Iris pigment epithelial cell (primary cell): ENCODE results near the gene CYTH3.
"Not testable (repeated sequence)": the region's sequence is repeated elsewhere in the genome, so short reads cannot be mapped to it uniquely, and the experiment has no call there.

Source experiments
- DNase-seq: peaks from one replicate; pipeline ENCODE4 v3.0.0-alpha.2; 2011; ENCODE audit warnings: low read depth

The CYTH3 gene

DNA sequence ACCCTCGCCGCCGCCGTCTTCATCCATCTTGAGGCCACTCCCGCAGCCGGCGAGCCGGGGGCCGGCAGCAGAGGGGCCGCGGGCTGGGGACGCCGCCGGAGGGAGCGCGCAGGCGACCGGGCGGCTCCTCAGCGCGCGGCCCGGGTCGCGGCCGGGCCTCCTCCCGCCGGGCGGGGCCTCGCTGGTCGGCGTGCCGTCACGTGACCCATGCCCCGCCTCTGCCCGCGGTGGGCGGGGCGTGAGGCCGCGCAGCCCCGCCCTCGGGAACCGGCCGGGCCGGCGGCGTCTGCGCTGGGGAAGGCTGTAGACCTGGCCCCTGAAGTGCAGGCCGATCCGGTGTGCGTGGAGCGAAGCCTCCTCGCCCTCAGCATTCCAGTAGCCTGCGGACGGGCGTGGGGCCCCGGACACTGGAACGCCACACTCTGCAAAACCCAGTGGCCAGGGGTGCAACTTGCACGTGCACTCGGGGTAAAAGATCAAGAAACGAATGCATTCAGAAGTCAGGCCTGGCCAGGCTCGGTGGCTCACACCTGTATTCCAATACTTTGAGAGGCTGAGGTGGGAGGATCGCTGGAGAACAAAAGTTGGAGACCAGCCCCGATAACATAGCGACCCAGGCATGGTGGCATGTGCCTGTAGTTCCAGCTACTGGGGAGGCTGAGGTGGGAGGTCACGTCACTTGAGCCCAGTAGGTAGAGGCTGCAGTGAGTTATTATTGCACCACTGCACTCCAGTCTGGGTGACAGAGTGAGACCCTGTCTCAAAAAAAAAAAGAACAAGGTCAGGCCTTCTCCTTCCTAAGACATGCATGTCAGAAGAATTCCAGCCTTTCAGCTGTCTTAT lies at the start of gene CYTH3:
Gene CYTH3, minus strand, starts transcription at position 144 of the 843 bp plus-strand sequence. Its CDS starts 117 bp downstream, at position 27.
- DNase-seq, result peak; percentile 73

- DNase-seq, result no peak
Observed at GRCh38 chr7:6320791-6321190, 48.4 kb upstream of the CYTH3 start.

GRCh38 chr7:6317797-6318438 lies 45.5 kb upstream of the CYTH3 start:
- peak; percentile 86 for DNase-seq

DNA sequence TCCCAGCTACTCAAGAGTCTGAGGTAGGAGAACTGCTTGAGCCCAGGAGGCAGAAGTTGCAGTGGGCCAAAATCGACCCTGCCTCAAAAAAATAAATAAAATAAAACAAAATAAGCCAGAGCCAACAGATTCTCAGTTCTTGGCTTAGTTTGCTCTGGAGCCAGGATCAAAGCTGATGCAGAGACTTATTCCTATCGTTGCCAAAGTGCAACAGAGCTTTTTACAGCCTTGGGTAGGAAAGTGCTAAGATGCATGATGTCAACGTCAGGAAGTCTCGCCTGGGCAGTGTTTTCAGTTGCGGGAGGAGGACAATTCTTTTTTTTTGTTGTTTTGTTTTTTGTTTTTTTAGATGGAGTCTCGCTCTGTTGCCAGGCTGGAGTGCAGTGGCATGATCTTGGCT lies 43.8 kb upstream of the CYTH3 start:
- DNase-seq, result no peak

DNA sequence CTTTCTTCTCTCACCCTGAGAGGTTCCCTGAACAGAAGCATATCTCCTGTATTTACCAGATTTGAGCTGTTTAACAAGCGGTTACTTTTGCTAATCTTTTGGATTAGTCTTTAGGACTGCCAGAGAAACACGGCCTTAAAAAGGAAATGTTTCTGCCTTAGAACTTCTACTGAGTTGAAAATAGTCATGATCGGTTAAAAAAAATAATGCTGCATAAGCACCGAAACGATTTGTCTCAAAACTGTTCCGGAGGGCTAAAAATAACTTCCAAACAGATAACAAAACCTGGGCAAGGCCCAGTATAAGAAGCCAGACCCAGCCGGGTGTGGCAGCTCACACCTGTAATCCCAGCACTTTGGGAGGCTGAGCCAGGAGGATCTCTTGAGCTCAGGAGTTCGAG lies 43.3 kb upstream of the CYTH3 start:
- DNase-seq, result no peak

GRCh38 chr7:6310271-6310993 lies 38.0 kb upstream of the CYTH3 start:
- no peak for DNase-seq

DNA sequence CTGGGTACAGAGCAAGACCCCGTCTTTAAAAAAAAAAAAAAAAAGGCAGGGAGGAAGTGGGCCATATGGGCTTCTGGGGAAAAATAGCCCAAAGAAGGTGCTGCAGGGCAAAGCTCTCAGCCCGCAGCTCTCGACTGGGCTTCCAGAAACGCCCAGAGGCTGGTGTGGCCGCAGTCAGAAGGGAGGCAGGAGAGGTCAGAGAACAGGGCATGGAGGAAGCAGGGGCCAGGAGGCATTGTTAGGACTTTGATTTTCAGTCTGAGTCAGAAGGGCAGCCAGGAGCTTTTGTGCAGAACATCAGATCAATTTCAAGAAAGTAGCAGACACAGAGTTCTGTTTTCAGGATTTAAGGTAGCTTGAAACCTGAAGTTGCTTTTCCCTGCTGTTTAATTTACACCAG lies 35.3 kb upstream of the CYTH3 start:
- no peak for DNase-seq

DNA sequence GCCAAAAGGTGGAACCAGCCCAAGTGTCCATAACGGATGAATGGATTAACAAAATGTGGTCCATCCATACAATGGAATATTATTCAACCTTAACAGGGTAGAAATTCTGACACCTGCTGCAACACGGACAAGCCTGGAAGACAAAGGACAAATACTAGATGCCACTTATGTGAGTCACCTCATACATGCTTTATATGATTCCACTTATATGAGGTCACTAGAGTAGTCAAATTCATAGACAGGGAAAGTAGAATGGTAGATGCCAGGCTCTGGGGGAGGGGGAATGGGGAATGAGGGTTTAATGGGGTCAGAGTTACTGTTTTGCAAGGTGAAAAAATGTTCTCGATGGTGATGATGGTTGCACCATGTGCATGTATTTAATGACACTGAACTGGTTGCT lies 34.0 kb upstream of the CYTH3 start:
- DNase-seq, result peak; percentile 69

- no peak for DNase-seq
Observed at GRCh38 chr7:6305330-6305729, 32.9 kb upstream of the CYTH3 start.

DNA sequence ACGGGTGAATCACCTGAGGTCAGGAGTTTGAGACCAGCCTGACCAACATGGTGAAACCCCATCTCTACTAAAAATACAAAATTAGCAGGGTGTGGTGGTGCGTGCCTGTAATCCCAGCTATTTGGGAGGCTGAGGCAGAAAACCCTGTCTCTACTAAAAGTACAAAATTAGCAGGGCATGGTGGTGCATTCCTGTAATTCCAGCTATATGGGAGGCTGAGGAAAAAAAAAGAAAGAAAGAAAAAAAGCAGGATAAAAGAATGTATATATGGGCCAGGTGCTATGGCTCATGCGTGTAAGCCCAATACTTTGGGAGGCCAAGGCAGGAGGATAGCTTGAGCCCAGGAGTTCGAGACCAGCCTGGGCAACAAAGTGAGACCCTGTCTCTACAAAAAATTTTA lies 29.0 kb upstream of the CYTH3 start:
- DNase-seq, result not testable (repeated sequence)

DNA sequence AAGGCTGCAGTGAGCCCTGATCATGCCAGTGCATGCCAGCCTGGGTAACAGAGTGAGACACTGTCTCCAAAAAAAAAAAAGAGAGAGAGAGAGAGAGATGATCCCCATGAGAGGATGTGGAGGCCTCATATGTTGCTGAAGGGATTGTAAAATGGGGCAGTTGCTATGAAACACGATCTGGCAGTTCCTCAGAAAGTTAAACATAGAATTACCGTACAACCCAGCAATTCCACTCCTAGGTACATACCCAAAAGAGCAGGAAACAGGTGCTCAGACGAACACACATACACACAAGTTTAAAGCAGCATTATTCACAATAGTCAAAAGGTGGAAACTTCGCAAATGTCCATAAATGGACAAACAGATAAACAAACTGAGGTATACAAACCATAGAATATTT lies 27.4 kb upstream of the CYTH3 start:
- no peak for DNase-seq

GRCh38 chr7:6294839-6295238 lies 22.4 kb upstream of the CYTH3 start:
- no peak for DNase-seq

DNA sequence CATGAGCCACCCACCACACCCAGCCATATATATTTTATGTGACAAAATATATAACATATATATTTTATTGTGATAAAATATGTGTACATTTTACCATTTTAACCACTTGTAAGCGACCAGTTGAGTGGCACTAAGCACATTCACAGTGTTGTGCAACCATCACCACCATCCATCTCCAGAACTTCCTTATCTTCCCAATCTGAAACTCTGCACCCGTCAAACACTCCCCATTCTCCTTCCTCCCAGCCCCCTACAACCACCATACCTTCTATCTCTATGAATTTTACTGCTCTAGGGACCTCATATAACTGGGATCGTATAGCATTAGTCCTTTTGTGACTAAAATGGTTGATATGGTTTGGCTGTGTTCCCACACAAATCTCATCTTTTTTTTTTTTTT lies 20.8 kb upstream of the CYTH3 start:
- DNase-seq, result no peak

DNA sequence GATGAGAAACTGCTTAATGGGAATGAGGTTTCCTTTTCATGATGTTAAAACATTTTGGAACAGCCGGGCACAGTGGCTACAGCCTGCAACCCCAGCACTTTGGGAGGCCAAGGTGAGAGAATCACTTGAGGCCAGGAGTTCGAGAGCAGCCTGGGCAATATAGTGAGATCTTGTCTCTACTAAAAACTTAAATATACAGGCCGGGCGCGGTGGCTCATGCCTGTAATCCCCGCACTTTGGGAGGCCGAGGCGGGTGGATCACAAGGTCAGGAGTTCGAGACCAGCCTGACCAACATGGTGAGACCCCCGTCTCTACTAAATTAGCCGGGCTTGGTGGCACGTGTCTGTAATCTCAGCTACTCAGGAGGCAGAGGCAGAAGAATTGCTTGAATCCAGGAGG lies 19.5 kb upstream of the CYTH3 start:
- not testable (repeated sequence) for DNase-seq

DNA sequence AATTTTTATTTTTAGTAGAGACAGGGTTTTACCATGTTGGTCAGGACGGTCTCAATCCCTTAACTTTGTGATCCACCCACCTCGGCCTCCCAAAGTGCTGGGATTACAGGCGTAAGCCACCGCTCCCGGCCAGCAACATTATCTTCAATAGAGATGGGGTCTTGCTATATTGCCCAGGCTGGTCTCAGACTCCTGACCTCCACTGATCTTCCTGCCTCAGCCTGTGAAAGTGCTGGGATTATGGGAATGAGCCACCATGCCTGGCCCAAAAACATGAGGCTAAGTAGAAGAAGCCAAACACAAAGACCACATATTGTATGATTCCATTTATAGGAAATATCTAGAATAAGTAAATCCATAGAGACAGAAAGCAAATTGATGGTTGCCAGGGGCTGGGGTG lies 19.1 kb upstream of the CYTH3 start:
- no peak for DNase-seq

GRCh38 chr7:6290319-6290741 lies 17.9 kb upstream of the CYTH3 start:
- DNase-seq, result no peak

DNA sequence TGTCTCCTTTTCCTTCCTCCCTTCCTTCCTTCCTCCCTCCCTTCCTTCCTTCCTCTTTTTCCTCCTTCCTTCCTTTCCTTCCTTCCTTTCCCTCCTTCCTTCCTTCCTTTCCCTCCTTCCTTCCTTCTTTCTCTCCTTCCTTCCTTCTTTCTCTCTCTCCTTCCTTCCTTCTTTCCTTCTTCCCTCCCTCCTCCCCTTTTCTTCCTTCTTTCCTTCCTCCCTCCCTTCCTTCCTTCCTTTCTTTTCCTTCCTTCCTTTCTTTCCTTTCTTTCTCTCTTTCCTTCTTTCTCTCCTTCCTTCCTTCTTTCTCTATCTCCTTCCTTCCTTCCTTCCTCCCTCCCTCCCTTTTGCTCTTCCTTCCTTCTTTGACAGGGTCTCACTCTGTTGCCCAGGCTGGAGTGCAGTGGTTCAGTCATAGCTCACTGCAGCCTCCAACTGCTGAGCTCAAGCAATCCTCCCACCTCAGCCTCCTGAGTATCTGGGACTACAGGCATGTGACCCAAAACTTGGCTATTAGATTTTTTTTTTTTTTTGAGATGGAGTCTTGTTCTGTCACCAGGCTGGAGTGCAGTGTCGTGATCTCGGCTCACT lies 15.9 kb upstream of the CYTH3 start:
- DNase-seq, result no peak

DNA sequence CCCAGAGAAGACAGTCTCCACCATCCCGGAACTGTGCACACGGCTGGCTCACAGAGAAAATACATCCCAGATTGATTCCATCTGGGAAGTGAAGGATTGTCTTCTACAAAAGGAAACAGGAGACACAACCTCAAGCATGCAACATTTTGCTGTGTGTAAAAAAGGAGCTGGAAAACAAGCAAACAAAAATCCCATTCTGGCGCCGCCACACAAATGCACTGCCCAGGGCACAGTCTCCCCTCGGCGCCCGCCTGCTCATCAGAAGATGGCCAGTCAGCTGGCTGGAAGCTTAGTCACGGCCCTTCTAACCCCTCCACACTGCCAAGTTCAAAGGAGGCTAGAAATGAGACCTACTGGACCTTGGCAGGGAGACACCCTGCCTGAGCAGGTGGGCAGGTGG lies 14.1 kb upstream of the CYTH3 start:
- DNase-seq, result no peak

DNA sequence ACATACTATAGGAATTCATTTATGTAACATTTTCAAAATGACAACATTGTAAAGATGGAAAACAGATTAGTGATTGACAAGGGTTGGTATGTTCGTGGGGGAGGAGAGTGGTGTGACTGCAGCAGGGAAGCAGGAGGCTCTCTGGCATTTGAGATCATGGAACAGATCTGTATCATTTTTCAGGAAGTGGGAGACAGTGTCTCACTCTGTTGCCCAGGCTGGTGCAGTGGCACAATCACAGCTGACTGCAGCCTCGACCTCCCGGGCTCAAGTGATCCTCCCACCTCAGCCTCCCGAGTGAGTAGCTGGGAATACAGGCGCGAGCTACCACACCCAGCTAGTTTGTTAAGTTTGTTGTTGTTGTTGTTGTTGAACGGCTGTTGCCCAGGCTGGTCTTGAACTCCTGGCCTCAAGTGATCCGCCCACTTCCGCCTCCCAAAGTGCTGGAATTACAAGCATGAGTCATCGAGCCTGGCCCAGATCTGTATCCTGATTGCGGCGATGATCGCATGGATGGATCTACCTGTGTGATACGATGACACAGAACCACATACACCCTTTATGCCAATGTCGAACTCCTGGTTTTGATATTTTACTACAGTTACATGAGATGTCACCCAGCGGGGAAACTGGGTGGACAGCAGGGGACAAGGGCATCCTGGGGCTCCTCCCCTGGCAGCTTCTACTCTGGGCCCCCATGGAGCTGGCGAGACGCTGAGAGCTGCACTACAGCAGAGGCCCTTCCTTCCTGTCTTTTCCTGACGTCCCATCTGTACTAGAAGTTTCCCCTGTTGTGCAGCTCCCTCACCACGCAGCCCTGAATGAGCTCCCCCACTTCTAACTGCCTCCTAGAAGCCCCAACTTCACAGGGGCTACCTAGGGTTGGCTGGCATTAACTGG lies 12.3 kb upstream of the CYTH3 start:
- DNase-seq, result peak; percentile 48

DNA sequence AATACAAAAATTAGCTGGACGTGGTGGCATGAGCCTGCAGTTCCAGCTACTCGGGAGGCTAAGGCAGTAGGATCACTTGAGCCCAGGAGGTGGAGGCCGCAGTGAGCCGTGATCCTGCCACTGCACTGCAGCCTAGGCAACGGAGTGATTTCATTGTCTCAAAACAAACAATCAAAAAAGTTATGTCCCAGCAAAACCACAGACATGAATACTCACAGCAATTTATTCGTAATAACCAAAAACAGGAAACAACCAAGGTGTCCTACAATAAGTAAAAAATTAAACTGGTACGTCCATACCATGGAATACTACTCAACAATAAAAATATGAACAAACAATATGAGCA lies 11.6 kb upstream of the CYTH3 start:
- DNase-seq, result peak; percentile 82

DNA sequence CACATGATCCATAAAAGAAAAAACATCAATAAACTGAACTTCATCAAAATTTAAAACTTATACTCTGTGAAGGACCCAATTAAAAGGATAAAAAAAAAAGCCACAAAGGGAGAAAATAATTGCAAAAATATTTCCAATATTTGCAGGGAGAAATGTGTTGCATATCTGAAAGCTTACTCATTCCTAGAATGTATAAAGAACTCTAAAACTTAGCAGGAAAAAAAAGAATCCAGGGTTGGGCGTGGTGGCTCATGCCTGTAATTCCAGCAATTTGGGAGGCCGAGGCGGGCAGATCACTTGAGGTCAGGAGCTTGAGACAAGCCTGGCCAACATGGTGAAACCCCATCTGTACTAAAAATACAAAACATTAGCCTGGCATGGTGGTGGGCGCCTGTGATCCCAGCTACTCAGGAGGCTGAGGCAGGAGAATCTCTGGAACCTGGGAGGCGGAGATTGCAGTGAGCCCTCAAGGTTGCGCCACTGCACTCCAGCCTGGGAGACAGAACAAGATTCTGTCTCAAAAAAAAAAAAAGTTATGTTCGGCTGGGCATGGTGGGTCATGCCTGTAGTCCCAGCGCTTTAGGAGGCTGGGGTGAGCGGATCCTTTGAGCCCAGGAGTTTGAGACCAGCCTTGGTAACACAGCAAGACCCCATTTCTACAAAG lies 11.1 kb upstream of the CYTH3 start:
- peak; percentile 70 for DNase-seq
